Endothelial cell (in vitro differentiated cells): ENCODE data around the gene CTNNA3. TPM values are rescaled to one million over a fixed set of nuclear protein-coding genes. Genes with fewer than 3 reads are reported as not detected.

Source experiments
- DNase-seq: peaks from one replicate; pipeline ENCODE4 v3.0.0; 2021; ENCODE audit warnings: low spot score
- H3K27ac Mint-ChIP-seq: one replicate; pipeline ENCODE4 v1.8.0; 2021; ENCODE audit warnings: mixed read lengths, inconsistent platforms; ENCODE audit not compliant: unreplicated experiment
- H3K27me3 Mint-ChIP-seq: one replicate; pipeline ENCODE4 v1.8.0; 2021; ENCODE audit warnings: mild to moderate bottlenecking, moderate library complexity, mixed read lengths, inconsistent platforms; ENCODE audit not compliant: unreplicated experiment
- H3K36me3 Mint-ChIP-seq: one replicate; pipeline ENCODE4 v1.8.0; 2021; ENCODE audit warnings: mild to moderate bottlenecking, low read depth, mixed read lengths, inconsistent platforms; ENCODE audit not compliant: unreplicated experiment
- H3K4me1 Mint-ChIP-seq: one replicate; pipeline ENCODE4 v1.8.0; 2021; ENCODE audit warnings: mild to moderate bottlenecking, mixed read lengths, inconsistent platforms; ENCODE audit not compliant: unreplicated experiment
- H3K4me3 Mint-ChIP-seq: one replicate; pipeline ENCODE4 v1.8.0; 2021; ENCODE audit warnings: mild to moderate bottlenecking, mixed read lengths, inconsistent platforms; ENCODE audit not compliant: unreplicated experiment
- H3K9me3 Mint-ChIP-seq: one replicate; pipeline ENCODE4 v1.8.0; 2021; ENCODE audit warnings: mixed read lengths, inconsistent platforms; ENCODE audit not compliant: unreplicated experiment
- CTCF ChIP-seq: fragments of 200-600 bp; sonication (generic); IDR thresholded peaks from one replicate; pipeline ENCODE4 v1.5.0; 2021; ENCODE audit warnings: antibody characterized with exemption; ENCODE audit not compliant: unreplicated experiment
- total RNA-seq: library from RNA; stranded (reverse); fragmentation: NEBNext Ultra II Directional; extraction: Animal tissue kit (Norgen Biotek cat#: 25700); gene quantifications from one replicate; pipeline ENCODE4 v1.2.1, GENCODE V29; 2021; ENCODE audit not compliant: unreplicated experiment

CTNNA3 gene
- total RNA-seq, 1 donor from 2014 or later: 2.3 TPM

- Mint-ChIP-seq H3K4me3 (no peak overlapping the region), H3K27ac (no peak overlapping the region), H3K4me1 (no peaks in the 10 kb centered on the region), H3K36me3 (no peaks in the 10 kb centered on the region), H3K27me3 (no peaks in the 10 kb centered on the region), H3K9me3 (no peaks in the 10 kb centered on the region)
- no peak for TF ChIP-seq CTCF
- DNase-seq: no peak
These were observed 1053.8 kb downstream of the CTNNA3 start for GRCh38 chr10:66642217-66642616.

- Mint-ChIP-seq H3K4me3 (no peak overlapping the region), H3K27me3 (no peaks in the 10 kb centered on the region), H3K4me1 (no peaks in the 10 kb centered on the region), H3K27ac (no peak overlapping the region), H3K9me3 (no peaks in the 10 kb centered on the region), H3K36me3 (no peaks in the 10 kb centered on the region)
- DNase-seq: no peak
- TF ChIP-seq CTCF: no peak
These were observed 1056.6 kb downstream of the CTNNA3 start for GRCh38 chr10:66639371-66639770.

- no peaks in the 10 kb centered on the region for H3K9me3 Mint-ChIP-seq
- no peaks in the 10 kb centered on the region for H3K27me3 Mint-ChIP-seq
- H3K4me1 Mint-ChIP-seq: no peaks in the 10 kb centered on the region
- H3K27ac Mint-ChIP-seq: no peak overlapping the region
- TF ChIP-seq CTCF: no peak
- no peaks in the 10 kb centered on the region for H3K36me3 Mint-ChIP-seq
- H3K4me3 Mint-ChIP-seq: no peak overlapping the region
- DNase-seq: no peak
These were observed 1058.5 kb downstream of the CTNNA3 start for GRCh38 chr10:66637273-66638036.

GRCh38 chr10:66629996-66630395 lies 1066.0 kb downstream of the CTNNA3 start:
- no peak overlapping the region for H3K4me3 Mint-ChIP-seq
- H3K27ac Mint-ChIP-seq: no peak overlapping the region
- no peaks in the 10 kb centered on the region for H3K4me1 Mint-ChIP-seq
- DNase-seq: no peak
- H3K9me3 Mint-ChIP-seq: no peaks in the 10 kb centered on the region
- no peaks in the 10 kb centered on the region for H3K36me3 Mint-ChIP-seq
- no peak for TF ChIP-seq CTCF
- no peaks in the 10 kb centered on the region for H3K27me3 Mint-ChIP-seq

- no peak for TF ChIP-seq CTCF
- H3K27me3 Mint-ChIP-seq: no peaks in the 10 kb centered on the region
- H3K27ac Mint-ChIP-seq: no peak overlapping the region
- no peaks in the 10 kb centered on the region for H3K9me3 Mint-ChIP-seq
- no peaks in the 10 kb centered on the region for H3K4me1 Mint-ChIP-seq
- no peaks in the 10 kb centered on the region for H3K36me3 Mint-ChIP-seq
- no peak overlapping the region for H3K4me3 Mint-ChIP-seq
- peak; percentile 21 for DNase-seq
These were observed 1068.8 kb downstream of the CTNNA3 start for GRCh38 chr10:66627156-66627555.
